WTC11 (cell line): Measurements from ENCODE around the gene ADCYAP1R1. TPM values are rescaled to one million over a fixed set of nuclear protein-coding genes. Genes with fewer than 3 reads are reported as not detected.

Experiments used
- ATAC-seq: fragments of 200-7000 bp; cut with Tn5 transposase; 2 replicates; pipeline ENCODE4 v1.10.0; 2021; ENCODE audit warnings: mild to moderate bottlenecking, moderate library complexity
- CTCF ChIA-PET: fragments of 300-600 bp; sonication (Branson Sonifier 250); formaldehyde crosslinking; loops from one replicate; lab custom pipeline; 2021; ENCODE audit warnings: antibody characterized with exemption; lab: Charles Lee
- POLR2A ChIA-PET: fragments of 350-600 bp; sonication (Branson Sonifier 250); formaldehyde crosslinking; loops from one replicate; lab custom pipeline; 2021; ENCODE audit warnings: antibody characterized with exemption; lab: Charles Lee
- DNase-seq: peaks from one replicate; pipeline ENCODE4 v3.0.0; 2021; ENCODE audit warnings: low spot score
- H3K27ac Mint-ChIP-seq: 2 replicates; pipeline ENCODE4 v1.8.0; 2021; ENCODE audit warnings: mixed read lengths
- H3K27me3 Mint-ChIP-seq: 2 replicates; pipeline ENCODE4 v1.8.0; 2021; ENCODE audit warnings: low read depth, mild to moderate bottlenecking, moderate library complexity, mixed read lengths
- H3K36me3 Mint-ChIP-seq: 2 replicates; pipeline ENCODE4 v1.8.0; 2021; ENCODE audit warnings: mixed read lengths
- H3K4me1 Mint-ChIP-seq: 2 replicates; pipeline ENCODE4 v1.8.0; 2022; ENCODE audit warnings: mixed read lengths
- H3K4me3 Mint-ChIP-seq: 2 replicates; pipeline ENCODE4 v1.8.0; 2021; ENCODE audit warnings: mild to moderate bottlenecking, moderate library complexity, mixed read lengths
- H3K9me3 Mint-ChIP-seq: 2 replicates; pipeline ENCODE4 v1.8.0; 2021; ENCODE audit warnings: mixed read lengths
- GTF2I ChIP-seq: fragments of 250-450 bp; sonication (Bioruptor Pico); conservative IDR thresholded peaks from 2 replicates; pipeline ENCODE4 v1.4.0; 2021; ENCODE audit warnings: mild to moderate bottlenecking
- NFATC4 ChIP-seq: fragments of 250-450 bp; sonication (Bioruptor Pico); IDR thresholded peaks from 2 replicates; pipeline ENCODE4 v1.9.0; 2021; ENCODE audit warnings: mild to moderate bottlenecking
- SMAD4 ChIP-seq: sonication (generic); formaldehyde crosslinking; IDR thresholded peaks from 2 replicates; pipeline ENCODE4 v1.8.0; 2022; ENCODE audit warnings: mild to moderate bottlenecking, missing genetic modification reagents
- SP1 ChIP-seq: sonication (generic); formaldehyde crosslinking; conservative IDR thresholded peaks from 2 replicates; pipeline ENCODE4 v1.8.1; 2022; ENCODE audit warnings: missing genetic modification reagents
- ZBTB21 ChIP-seq: sonication (generic); formaldehyde crosslinking; IDR thresholded peaks from 2 replicates; pipeline ENCODE4 v1.8.1; 2023; ENCODE audit warnings: mild to moderate bottlenecking, missing genetic modification reagents, borderline replicate concordance
- ZNF121 ChIP-seq: sonication (generic); formaldehyde crosslinking; IDR thresholded peaks from 2 replicates; pipeline ENCODE4 v1.8.0; 2023; ENCODE audit warnings: missing genetic modification reagents
- ZNF219 ChIP-seq: sonication (generic); formaldehyde crosslinking; IDR thresholded peaks from 2 replicates; pipeline ENCODE4 v1.8.0; 2023; ENCODE audit warnings: missing genetic modification reagents, mild to moderate bottlenecking, borderline replicate concordance
- ZNF263 ChIP-seq: sonication (generic); formaldehyde crosslinking; IDR thresholded peaks from 2 replicates; pipeline ENCODE4 v1.8.1; 2022; ENCODE audit warnings: low read depth, mild to moderate bottlenecking, moderate library complexity, missing genetic modification reagents
- ZNF317 ChIP-seq: sonication (generic); formaldehyde crosslinking; IDR thresholded peaks from 2 replicates; pipeline ENCODE4 v1.8.1; 2023; ENCODE audit warnings: low read depth, mild to moderate bottlenecking, moderate library complexity, missing genetic modification reagents, borderline replicate concordance
- ZNF396 ChIP-seq: fragments of 250-450 bp; sonication (Bioruptor Pico); IDR thresholded peaks from 2 replicates; pipeline ENCODE4 v1.8.0; 2021; ENCODE audit warnings: mild to moderate bottlenecking, moderate library complexity, borderline replicate concordance
- total RNA-seq: library from RNA; stranded (reverse); gene quantifications from 3 replicates; pipeline ENCODE4 v1.2.3, GENCODE V29; 2021
- TF ChIP-seq, protein P1 (sequence below): fragments of 250-450 bp; sonication (Bioruptor Pico); IDR thresholded peaks from 2 replicates; pipeline ENCODE4 v1.9.0; 2021; ENCODE audit warnings: moderate library complexity, mild to moderate bottlenecking, inconsistent platforms, borderline replicate concordance
- TF ChIP-seq, protein P2 (sequence below): fragments of 200-600 bp; IDR thresholded peaks from 2 replicates; pipeline ENCODE4 v1.8.0; 2022; ENCODE audit warnings: antibody characterized with exemption
- TF ChIP-seq, protein P3 (sequence below): fragments of 250-450 bp; sonication (Bioruptor Pico); IDR thresholded peaks from 2 replicates; pipeline ENCODE4 v1.9.0; 2021; ENCODE audit warnings: mild to moderate bottlenecking
- TF ChIP-seq, protein P4 (sequence below): sonication (generic); formaldehyde crosslinking; IDR thresholded peaks from 2 replicates; pipeline ENCODE4 v1.8.0; 2022; ENCODE audit warnings: missing genetic modification reagents
- TF ChIP-seq, protein P5 (sequence below): sonication (generic); formaldehyde crosslinking; IDR thresholded peaks from 2 replicates; pipeline ENCODE4 v1.8.1; 2023; ENCODE audit warnings: mild to moderate bottlenecking, missing genetic modification reagents
- TF ChIP-seq, protein P6 (sequence below): sonication (generic); formaldehyde crosslinking; conservative IDR thresholded peaks from 2 replicates; pipeline ENCODE4 v1.8.1; 2023; ENCODE audit warnings: mild to moderate bottlenecking, low read depth, missing genetic modification reagents, moderate library complexity
- TF ChIP-seq, protein P7 (sequence below): sonication (generic); formaldehyde crosslinking; IDR thresholded peaks from 2 replicates; pipeline ENCODE4 v1.8.0; 2022; ENCODE audit warnings: mild to moderate bottlenecking, missing genetic modification reagents

The ADCYAP1R1 gene
- total RNA-seq, 1 experiment from 2014 or later, result 9.9 TPM

DNA sequence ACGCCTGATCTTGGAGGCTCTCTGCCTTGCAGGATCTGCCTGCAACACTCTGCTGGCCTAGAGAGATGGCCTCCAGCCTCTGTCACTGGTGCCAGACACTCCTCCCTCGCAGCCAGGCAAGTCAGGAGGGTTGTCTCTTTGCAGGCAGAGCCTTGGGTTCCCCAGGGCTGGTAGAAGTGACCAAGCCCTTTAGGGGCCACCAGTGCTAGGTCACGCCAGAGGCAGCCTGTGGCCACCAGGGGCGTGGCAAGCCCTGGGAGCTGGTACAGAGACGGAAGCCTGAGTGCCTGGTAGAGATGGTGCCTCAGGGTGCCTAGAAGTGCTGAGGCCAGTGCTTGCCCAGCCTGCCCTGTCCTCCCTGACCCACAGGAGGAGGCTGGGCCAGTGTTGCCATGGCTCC lies 9.1 kb downstream of the ADCYAP1R1 start:
- Mint-ChIP-seq H3K4me3 (no peak overlapping the region), H3K27ac (no peak overlapping the region), H3K4me1 (peaks cover 23% of the 10 kb centered on the region), H3K36me3 (no peaks in the 10 kb centered on the region), H3K9me3 (no peaks in the 10 kb centered on the region), H3K27me3 (no peaks in the 10 kb centered on the region)
- TF ChIP-seq ZNF121 (CRISPR knock-in tag) (no peak), ZNF219 (CRISPR knock-in tag) (no peak), SP1 (CRISPR knock-in tag) (no peak), ZNF396 (CRISPR knock-in tag) (no peak), NFATC4 (CRISPR knock-in tag) (no peak)
- TF ChIP-seq, protein P1, sequence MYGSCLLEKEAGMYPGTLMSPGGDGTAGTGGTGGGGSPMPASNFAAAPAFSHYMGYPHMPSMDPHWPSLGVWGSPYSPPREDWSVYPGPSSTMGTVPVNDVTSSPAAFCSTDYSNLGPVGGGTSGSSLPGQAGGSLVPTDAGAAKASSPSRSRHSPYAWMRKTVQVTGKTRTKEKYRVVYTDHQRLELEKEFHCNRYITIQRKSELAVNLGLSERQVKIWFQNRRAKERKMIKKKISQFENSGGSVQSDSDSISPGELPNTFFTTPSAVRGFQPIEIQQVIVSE (CRISPR knock-in tag), result no peak
- TF ChIP-seq, protein P2, sequence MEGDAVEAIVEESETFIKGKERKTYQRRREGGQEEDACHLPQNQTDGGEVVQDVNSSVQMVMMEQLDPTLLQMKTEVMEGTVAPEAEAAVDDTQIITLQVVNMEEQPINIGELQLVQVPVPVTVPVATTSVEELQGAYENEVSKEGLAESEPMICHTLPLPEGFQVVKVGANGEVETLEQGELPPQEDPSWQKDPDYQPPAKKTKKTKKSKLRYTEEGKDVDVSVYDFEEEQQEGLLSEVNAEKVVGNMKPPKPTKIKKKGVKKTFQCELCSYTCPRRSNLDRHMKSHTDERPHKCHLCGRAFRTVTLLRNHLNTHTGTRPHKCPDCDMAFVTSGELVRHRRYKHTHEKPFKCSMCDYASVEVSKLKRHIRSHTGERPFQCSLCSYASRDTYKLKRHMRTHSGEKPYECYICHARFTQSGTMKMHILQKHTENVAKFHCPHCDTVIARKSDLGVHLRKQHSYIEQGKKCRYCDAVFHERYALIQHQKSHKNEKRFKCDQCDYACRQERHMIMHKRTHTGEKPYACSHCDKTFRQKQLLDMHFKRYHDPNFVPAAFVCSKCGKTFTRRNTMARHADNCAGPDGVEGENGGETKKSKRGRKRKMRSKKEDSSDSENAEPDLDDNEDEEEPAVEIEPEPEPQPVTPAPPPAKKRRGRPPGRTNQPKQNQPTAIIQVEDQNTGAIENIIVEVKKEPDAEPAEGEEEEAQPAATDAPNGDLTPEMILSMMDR, result no peak
- POLR2A ChIA-PET, result interaction anchor here (0.9 to 1.0 kb wide), 2 partner anchors 78 to 379 kb away, joined by 3 to 4 read pairs; partner anchors contain the start of gene CRHR2
- DNase-seq, result peak; percentile 36
- CTCF ChIA-PET, result interaction anchor here (0.6 to 8.3 kb wide), 30 partner anchors 8 to 275 kb away, joined by 3 to 223 read pairs (median 6); partner anchors contain the start of genes ADCYAP1R1 and AQP1
- peak; percentile 35 for ATAC-seq

DNA sequence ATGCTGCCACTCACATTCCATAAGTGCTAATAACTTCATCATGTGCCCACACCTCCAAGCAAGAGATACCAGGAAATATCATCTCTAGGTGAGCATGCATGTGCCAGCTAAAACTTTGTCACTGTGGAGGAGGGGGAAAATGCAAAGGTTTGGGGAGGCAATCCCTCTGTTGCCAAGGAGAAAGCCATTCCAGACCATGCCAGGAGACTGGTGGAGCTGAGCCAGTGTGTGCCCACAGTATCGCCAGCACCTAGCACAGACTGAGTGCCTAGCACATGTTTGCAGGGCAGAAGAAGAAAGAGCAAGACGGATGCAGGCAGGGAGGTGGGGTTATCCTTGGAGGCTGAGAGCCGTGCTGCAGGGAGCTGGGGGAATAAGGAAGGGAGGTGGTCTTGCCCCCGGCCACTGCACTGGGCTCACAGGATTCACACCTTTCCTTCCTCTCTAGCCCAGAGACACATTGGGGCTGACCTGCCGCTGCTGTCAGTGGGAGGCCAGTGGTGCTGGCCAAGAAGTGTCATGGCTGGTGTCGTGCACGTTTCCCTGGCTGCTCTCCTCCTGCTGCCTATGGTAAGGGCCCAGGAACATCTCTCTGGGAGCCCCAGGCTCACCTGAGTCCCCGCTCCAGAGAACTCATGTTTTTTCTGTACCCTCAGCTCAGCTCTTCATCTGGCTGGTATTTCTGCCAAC lies 10.8 kb downstream of the ADCYAP1R1 start:
- DNase-seq (no peak), ATAC-seq (no peak)
- H3K27me3 Mint-ChIP-seq, result no peaks in the 10 kb centered on the region
- POLR2A ChIA-PET, result interaction anchor here (0.7 kb wide), 1 partner anchor 78 kb away, joined by 3 read pairs; no protein-coding TSS in a partner anchor
- H3K4me1 Mint-ChIP-seq, result peaks cover 10% of the 10 kb centered on the region; the same call in 1 of the 2 replicates
- no peak overlapping the region for H3K27ac Mint-ChIP-seq
- TF ChIP-seq ZBTB21 (CRISPR knock-in tag), result no peak
- no peak for TF ChIP-seq SMAD4 (CRISPR knock-in tag)
- TF ChIP-seq, protein P3, sequence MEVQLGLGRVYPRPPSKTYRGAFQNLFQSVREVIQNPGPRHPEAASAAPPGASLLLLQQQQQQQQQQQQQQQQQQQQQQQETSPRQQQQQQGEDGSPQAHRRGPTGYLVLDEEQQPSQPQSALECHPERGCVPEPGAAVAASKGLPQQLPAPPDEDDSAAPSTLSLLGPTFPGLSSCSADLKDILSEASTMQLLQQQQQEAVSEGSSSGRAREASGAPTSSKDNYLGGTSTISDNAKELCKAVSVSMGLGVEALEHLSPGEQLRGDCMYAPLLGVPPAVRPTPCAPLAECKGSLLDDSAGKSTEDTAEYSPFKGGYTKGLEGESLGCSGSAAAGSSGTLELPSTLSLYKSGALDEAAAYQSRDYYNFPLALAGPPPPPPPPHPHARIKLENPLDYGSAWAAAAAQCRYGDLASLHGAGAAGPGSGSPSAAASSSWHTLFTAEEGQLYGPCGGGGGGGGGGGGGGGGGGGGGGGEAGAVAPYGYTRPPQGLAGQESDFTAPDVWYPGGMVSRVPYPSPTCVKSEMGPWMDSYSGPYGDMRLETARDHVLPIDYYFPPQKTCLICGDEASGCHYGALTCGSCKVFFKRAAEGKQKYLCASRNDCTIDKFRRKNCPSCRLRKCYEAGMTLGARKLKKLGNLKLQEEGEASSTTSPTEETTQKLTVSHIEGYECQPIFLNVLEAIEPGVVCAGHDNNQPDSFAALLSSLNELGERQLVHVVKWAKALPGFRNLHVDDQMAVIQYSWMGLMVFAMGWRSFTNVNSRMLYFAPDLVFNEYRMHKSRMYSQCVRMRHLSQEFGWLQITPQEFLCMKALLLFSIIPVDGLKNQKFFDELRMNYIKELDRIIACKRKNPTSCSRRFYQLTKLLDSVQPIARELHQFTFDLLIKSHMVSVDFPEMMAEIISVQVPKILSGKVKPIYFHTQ (CRISPR knock-in tag), result no peak
- no peak for TF ChIP-seq ZNF317
- no peak for TF ChIP-seq ZNF263
- TF ChIP-seq, protein P4, sequence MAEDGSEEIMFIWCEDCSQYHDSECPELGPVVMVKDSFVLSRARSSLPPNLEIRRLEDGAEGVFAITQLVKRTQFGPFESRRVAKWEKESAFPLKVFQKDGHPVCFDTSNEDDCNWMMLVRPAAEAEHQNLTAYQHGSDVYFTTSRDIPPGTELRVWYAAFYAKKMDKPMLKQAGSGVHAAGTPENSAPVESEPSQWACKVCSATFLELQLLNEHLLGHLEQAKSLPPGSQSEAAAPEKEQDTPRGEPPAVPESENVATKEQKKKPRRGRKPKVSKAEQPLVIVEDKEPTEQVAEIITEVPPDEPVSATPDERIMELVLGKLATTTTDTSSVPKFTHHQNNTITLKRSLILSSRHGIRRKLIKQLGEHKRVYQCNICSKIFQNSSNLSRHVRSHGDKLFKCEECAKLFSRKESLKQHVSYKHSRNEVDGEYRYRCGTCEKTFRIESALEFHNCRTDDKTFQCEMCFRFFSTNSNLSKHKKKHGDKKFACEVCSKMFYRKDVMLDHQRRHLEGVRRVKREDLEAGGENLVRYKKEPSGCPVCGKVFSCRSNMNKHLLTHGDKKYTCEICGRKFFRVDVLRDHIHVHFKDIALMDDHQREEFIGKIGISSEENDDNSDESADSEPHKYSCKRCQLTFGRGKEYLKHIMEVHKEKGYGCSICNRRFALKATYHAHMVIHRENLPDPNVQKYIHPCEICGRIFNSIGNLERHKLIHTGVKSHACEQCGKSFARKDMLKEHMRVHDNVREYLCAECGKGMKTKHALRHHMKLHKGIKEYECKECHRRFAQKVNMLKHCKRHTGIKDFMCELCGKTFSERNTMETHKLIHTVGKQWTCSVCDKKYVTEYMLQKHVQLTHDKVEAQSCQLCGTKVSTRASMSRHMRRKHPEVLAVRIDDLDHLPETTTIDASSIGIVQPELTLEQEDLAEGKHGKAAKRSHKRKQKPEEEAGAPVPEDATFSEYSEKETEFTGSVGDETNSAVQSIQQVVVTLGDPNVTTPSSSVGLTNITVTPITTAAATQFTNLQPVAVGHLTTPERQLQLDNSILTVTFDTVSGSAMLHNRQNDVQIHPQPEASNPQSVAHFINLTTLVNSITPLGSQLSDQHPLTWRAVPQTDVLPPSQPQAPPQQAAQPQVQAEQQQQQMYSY (CRISPR knock-in tag), result no peak
- TF ChIP-seq GTF2I (CRISPR knock-in tag), result no peak
- TF ChIP-seq, protein P5, sequence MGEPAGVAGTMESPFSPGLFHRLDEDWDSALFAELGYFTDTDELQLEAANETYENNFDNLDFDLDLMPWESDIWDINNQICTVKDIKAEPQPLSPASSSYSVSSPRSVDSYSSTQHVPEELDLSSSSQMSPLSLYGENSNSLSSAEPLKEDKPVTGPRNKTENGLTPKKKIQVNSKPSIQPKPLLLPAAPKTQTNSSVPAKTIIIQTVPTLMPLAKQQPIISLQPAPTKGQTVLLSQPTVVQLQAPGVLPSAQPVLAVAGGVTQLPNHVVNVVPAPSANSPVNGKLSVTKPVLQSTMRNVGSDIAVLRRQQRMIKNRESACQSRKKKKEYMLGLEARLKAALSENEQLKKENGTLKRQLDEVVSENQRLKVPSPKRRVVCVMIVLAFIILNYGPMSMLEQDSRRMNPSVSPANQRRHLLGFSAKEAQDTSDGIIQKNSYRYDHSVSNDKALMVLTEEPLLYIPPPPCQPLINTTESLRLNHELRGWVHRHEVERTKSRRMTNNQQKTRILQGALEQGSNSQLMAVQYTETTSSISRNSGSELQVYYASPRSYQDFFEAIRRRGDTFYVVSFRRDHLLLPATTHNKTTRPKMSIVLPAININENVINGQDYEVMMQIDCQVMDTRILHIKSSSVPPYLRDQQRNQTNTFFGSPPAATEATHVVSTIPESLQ (CRISPR knock-in tag), result no peak
- TF ChIP-seq, protein P6, sequence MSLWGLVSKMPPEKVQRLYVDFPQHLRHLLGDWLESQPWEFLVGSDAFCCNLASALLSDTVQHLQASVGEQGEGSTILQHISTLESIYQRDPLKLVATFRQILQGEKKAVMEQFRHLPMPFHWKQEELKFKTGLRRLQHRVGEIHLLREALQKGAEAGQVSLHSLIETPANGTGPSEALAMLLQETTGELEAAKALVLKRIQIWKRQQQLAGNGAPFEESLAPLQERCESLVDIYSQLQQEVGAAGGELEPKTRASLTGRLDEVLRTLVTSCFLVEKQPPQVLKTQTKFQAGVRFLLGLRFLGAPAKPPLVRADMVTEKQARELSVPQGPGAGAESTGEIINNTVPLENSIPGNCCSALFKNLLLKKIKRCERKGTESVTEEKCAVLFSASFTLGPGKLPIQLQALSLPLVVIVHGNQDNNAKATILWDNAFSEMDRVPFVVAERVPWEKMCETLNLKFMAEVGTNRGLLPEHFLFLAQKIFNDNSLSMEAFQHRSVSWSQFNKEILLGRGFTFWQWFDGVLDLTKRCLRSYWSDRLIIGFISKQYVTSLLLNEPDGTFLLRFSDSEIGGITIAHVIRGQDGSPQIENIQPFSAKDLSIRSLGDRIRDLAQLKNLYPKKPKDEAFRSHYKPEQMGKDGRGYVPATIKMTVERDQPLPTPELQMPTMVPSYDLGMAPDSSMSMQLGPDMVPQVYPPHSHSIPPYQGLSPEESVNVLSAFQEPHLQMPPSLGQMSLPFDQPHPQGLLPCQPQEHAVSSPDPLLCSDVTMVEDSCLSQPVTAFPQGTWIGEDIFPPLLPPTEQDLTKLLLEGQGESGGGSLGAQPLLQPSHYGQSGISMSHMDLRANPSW, result no peak
- TF ChIP-seq, protein P7, sequence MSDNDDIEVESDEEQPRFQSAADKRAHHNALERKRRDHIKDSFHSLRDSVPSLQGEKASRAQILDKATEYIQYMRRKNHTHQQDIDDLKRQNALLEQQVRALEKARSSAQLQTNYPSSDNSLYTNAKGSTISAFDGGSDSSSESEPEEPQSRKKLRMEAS, result no peak
- CTCF ChIA-PET, result interaction anchor here (1.2 to 8.3 kb wide), 4 partner anchors 11 to 124 kb away, joined by 4 to 223 read pairs (median 72); partner anchors contain the start of gene ADCYAP1R1
- no peak overlapping the region for H3K4me3 Mint-ChIP-seq
- H3K36me3 Mint-ChIP-seq, result no peaks in the 10 kb centered on the region
- no peaks in the 10 kb centered on the region for H3K9me3 Mint-ChIP-seq
